Right lobe of liver (tissue), 6 donors: ENCODE results near the gene ZIC2. TPM values are rescaled to one million over a fixed set of nuclear protein-coding genes. Genes with fewer than 3 reads are reported as not detected.
A peak's percentile ranks its signal among the peaks of the same experiment; 100 is the strongest.

Experiments
- ATAC-seq, 4 donors: fragments of 200-7000 bp; cut with Tn5 transposase; one replicate each; pipeline ENCODE4 v1.9.1; 2020; ENCODE audit warnings: mild to moderate bottlenecking in 4 of 4, moderate library complexity in 4 of 4
- DNase-seq, 3 donors: peaks; one replicate each; pipeline ENCODE4 v3.0.0-alpha.2; 2020
- H3K27ac ChIP-seq, 3 donors: fragments of 200-600 bp; one replicate each; pipeline ENCODE4 v1.8.0; 2022
- H3K27me3 ChIP-seq, 2 donors: fragments of 200-600 bp; one replicate each; pipeline ENCODE4 v1.8.0; 2022
- H3K36me3 ChIP-seq, 4 donors: fragments of 200-600 bp; sonication (generic) in 1 of 4; one replicate each; pipeline versions ENCODE4 v1.5.1 to v1.8.0; 2017 to 2022; ENCODE audit warnings: control low read depth in 1 of 4
- H3K4me1 ChIP-seq, 4 donors: fragments of 200-600 bp; sonication (generic) in 1 of 4; one replicate each; pipeline versions ENCODE4 v1.5.1 to v1.8.0; 2017 to 2022; ENCODE audit warnings: control low read depth in 1 of 4
- H3K4me3 ChIP-seq, 3 donors: fragments of 200-600 bp; one replicate each; pipeline ENCODE4 v1.8.0; 2022
- H3K9me3 ChIP-seq, 4 donors: fragments of 200-600 bp; sonication (generic) in 1 of 4; one replicate each; pipeline versions ENCODE4 v1.5.1 to v1.8.0; 2017 to 2022; ENCODE audit warnings: control low read depth in 1 of 4
- CTCF ChIP-seq, 4 donors: fragments of 200-600 bp in 3 of 4; fragments of 450-650 bp in 1 of 4; IDR thresholded peaks; one replicate each; pipeline versions ENCODE4 v1.5.1 to v1.8.0; 2016 to 2022; ENCODE audit warnings: antibody characterized with exemption in 4 of 4, mild to moderate bottlenecking in 2 of 4
- POLR2A ChIP-seq: fragments of 450-650 bp; IDR thresholded peaks from one replicate; pipeline ENCODE4 v1.6.1; 2017; ENCODE audit warnings: antibody characterized with exemption, mild to moderate bottlenecking
- WGBS: methylation state at CpG from one replicate; pipeline ENCODE4 v1.1.6; 2018; ENCODE audit warnings: low coverage, low lambda C conversion rate; ENCODE audit not compliant: insufficient coverage; ENCODE audit errors: missing lambda C conversion rate; 5-methylcytosine and 5-hydroxymethylcytosine counted together
- intact Hi-C, 2 donors: fragments of 100-400 bp; cut with DNase I; formaldehyde crosslinking; loops; one replicate each; pipeline versions ENCODE4 v1.11.2 to v1.14.1; 2022
- total RNA-seq, 6 experiments: library from RNA; depleted of rRNA in 2 of 6; stranded (reverse); fragments of >200 nt in 2 of 6; fragmentation: NEBNext Ultra II Directional in 3 of 6; extraction: Animal tissue kit (Norgen Biotek cat#: 25700) in 3 of 6; gene quantifications; one replicate each; pipeline versions ENCODE4 v1.1.0 to v1.2.4, GENCODE V29; 2016 to 2023
- donor health status: DM: no; HTN: yes; CAD: no.
- donor health status: DM: no; HTN: no; CAD: no.
- donor health status: DM: no; HTN: no; CAD: no.
- donor health status: DM: no; HTN: yes; CAD: no.
- donor health status: DM: no; HTN: yes; CAD: no.

Gene ZIC2
- total RNA-seq, 6 experiments from 2014 or later = 0.24 TPM; not detected in 5

GRCh38 chr13:99955107-99955746, 26.4 kb upstream of the ZIC2 start:
- Histone ChIP-seq H3K4me1 (peaks cover 0 to 21% (median 9%) of the 10 kb centered on the region in 4 donors), H3K27me3 (peaks cover 4 to 45% of the 10 kb centered on the region in 2 donors), H3K36me3 (no peaks in the 10 kb centered on the region), H3K9me3 (no peaks in the 10 kb centered on the region), H3K4me3 (no peak overlapping the region), H3K27ac (no peak overlapping the region)
- DNase-seq (no peak), ATAC-seq (peak in 1 of 4 donors; percentile 3)
- TF ChIP-seq CTCF (IDR thresholded peaks at IDR 0.05) (no peak), POLR2A (no peak)
- WGBS = 46% methylated on average over 3 of the region's 21 CpGs
- intact Hi-C loops = no loop called here

GRCh38 chr13:99955747-99956472, 25.7 kb upstream of the ZIC2 start:
- Histone ChIP-seq H3K4me3 (no peak overlapping the region), H3K27ac (no peak overlapping the region), H3K4me1 (peaks cover 0 to 21% (median 9%) of the 10 kb centered on the region in 4 donors), H3K9me3 (no peaks in the 10 kb centered on the region), H3K36me3 (no peaks in the 10 kb centered on the region), H3K27me3 (peaks cover 4 to 50% of the 10 kb centered on the region in 2 donors)
- peak; percentile 4 to 51 (median 29) for ATAC-seq
- DNase-seq = no peak
- intact Hi-C loops = no loop called here
- WGBS = 19% methylated on average over 24 of the region's 57 CpGs
- TF ChIP-seq CTCF (IDR thresholded peaks at IDR 0.05) (no peak), POLR2A (no peak)

DNA sequence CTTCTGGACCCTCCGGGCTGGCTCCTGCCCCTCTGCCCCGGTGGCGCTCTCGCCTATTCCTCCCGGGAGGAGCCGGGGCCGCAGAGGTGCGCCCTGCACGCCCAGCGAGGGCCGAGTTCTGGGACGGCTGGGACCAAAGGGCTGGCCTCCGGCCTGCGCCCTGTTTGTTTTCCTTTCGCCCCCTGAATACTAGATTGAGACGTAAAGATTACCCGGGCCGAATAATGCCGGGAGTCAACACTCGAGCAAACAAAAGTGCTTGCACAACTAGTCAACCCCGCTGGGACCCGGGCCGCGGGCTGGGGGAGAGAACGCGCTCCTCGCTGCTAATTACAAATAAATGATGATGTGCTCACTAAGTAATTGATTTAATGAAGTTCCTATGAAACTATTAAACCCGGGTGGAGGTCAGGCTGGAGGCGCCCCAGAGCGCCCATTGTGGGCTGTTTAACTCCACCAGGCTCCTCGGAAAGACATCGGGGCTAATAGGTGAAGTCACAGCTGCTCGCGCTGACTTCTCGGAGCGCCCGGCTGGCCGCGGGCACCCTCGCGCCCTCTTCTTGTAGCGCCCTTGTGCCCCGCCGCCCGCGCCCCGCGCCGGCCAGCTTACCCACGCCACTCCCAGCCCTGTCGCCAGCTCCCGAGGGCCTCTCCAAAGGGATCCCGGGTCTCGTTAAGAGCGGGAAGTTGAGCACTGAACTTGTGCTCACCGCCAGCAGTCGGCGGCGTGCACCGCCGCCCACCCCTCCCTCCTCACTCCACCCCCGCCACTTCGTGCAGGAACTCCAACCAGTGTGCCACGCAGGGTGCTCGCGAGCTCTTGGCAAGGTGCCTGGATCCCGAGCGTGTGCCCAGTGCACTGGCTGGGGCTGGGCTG, 24.9 kb upstream of the ZIC2 start:
- no peak for DNase-seq
- no peaks in the 10 kb centered on the region for H3K9me3 ChIP-seq
- peaks cover 4 to 57% of the 10 kb centered on the region in 2 donors for H3K27me3 ChIP-seq
- intact Hi-C loops = no loop called here
- peaks cover 0 to 21% (median 9%) of the 10 kb centered on the region in 4 donors for H3K4me1 ChIP-seq
- H3K27ac ChIP-seq = no peak overlapping the region
- WGBS = under 1% methylated on average over 38 of the region's 68 CpGs
- no peak overlapping the region for H3K4me3 ChIP-seq
- TF ChIP-seq CTCF (IDR thresholded peaks at IDR 0.05) (no peak), POLR2A (no peak)
- peak; percentile 23 to 44 (median 34) for ATAC-seq
- H3K36me3 ChIP-seq = no peaks in the 10 kb centered on the region

GRCh38 chr13:99958406-99959126, 23.0 kb upstream of the ZIC2 start:
- peaks cover 0 to 18% (median 8%) of the 10 kb centered on the region in 4 donors for H3K4me1 ChIP-seq
- ATAC-seq = no peak
- no peak overlapping the region for H3K27ac ChIP-seq
- H3K4me3 ChIP-seq = no peak overlapping the region
- WGBS = 25% methylated on average over 31 of the region's 35 CpGs
- H3K9me3 ChIP-seq = no peaks in the 10 kb centered on the region
- intact Hi-C loops = no loop called here
- peaks cover 4 to 73% of the 10 kb centered on the region in 2 donors for H3K27me3 ChIP-seq
- H3K36me3 ChIP-seq = no peaks in the 10 kb centered on the region
- TF ChIP-seq POLR2A (no peak), CTCF (IDR thresholded peaks at IDR 0.05) (no peak)
- DNase-seq = no peak
